ENCODE measurements around the gene ZC3H11A. TPM values are rescaled to one million over a fixed set of nuclear protein-coding genes. Genes with fewer than 3 reads are reported as not detected.

Gene ZC3H11A
- total RNA-seq, 4 donors from 2014 or later: 82.5 to 113 (median 95.9) TPM

- H3K27ac ChIP-seq: peak within 1 kb of the TSS in 1 of 4 donors; percentile 75
- H3K36me3 ChIP-seq: no peaks in the 10 kb centered on the region
- 71 to 77% methylated on average over 16 of the region's 16 CpGs for WGBS, 2 donors
- H3K27me3 ChIP-seq: no peaks in the 10 kb centered on the region
- peaks cover 0 to 8% (median 0%) of the 10 kb centered on the region in 4 donors for H3K4me1 ChIP-seq
- TF ChIP-seq EP300 (IDR thresholded peaks at IDR 0.05) (no peak), POLR2A (IDR thresholded peaks at IDR 0.05) (no peak)
- TF ChIP-seq, protein P1, sequence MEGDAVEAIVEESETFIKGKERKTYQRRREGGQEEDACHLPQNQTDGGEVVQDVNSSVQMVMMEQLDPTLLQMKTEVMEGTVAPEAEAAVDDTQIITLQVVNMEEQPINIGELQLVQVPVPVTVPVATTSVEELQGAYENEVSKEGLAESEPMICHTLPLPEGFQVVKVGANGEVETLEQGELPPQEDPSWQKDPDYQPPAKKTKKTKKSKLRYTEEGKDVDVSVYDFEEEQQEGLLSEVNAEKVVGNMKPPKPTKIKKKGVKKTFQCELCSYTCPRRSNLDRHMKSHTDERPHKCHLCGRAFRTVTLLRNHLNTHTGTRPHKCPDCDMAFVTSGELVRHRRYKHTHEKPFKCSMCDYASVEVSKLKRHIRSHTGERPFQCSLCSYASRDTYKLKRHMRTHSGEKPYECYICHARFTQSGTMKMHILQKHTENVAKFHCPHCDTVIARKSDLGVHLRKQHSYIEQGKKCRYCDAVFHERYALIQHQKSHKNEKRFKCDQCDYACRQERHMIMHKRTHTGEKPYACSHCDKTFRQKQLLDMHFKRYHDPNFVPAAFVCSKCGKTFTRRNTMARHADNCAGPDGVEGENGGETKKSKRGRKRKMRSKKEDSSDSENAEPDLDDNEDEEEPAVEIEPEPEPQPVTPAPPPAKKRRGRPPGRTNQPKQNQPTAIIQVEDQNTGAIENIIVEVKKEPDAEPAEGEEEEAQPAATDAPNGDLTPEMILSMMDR (IDR thresholded peaks at IDR 0.05): no peak
- DNase-seq (ENCODE audit: low spot score in 2 of 2): no peak
- H3K4me3 ChIP-seq: peak within 1 kb of the TSS in 2 of 4 donors; percentile 0 to 34
- no peaks in the 10 kb centered on the region for H3K9me3 ChIP-seq
Measured at GRCh38 chr1:203765029-203765837, 30.2 kb upstream of the ZC3H11A start, which contains the start of gene LAX1. TSS of gene LAX1 (plus strand) at chr1:203765183. CDS start at chr1:203765566, 383 bp downstream.

DNA sequence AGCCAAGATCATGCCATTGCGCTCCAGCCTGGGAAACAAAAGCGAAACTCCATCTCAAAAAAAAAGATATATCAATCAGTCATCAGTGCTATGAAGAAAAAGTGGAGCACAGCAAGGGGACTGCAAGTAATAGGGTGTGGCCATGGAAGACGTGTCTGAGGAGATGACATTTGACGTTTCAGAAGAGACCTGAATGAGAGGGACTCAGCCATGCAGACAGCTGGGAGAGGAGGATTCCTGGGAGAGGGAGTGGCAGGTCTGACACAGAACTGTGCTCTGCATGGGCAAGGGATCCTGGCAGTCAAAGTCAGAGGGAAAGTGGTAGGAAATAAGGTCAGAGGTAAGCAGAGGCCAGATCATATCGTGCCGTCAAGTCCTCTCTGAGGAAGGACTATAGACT lies 27.2 kb upstream of the ZC3H11A start:
- Histone ChIP-seq H3K27ac (no peak overlapping the region), H3K36me3 (no peaks in the 10 kb centered on the region), H3K4me3 (no peak overlapping the region), H3K27me3 (no peaks in the 10 kb centered on the region), H3K9me3 (no peaks in the 10 kb centered on the region), H3K4me1 (peaks cover 0 to 8% (median 0%) of the 10 kb centered on the region in 4 donors)
- DNase-seq (ENCODE audit: low spot score in 2 of 2): no peak
- no peak for TF ChIP-seq POLR2A (IDR thresholded peaks at IDR 0.05)
- TF ChIP-seq EP300 (IDR thresholded peaks at IDR 0.05): no peak
- TF ChIP-seq, protein P1 (IDR thresholded peaks at IDR 0.05): no peak
- 82 to 83% methylated on average over 6 of the region's 6 CpGs for WGBS, 2 donors

GRCh38 chr1:203769505-203770343 lies 25.7 kb upstream of the ZC3H11A start:
- peaks cover 0 to 8% (median 0%) of the 10 kb centered on the region in 4 donors for H3K4me1 ChIP-seq
- no peaks in the 10 kb centered on the region for H3K36me3 ChIP-seq
- H3K27ac ChIP-seq: peak overlapping the region in 1 of 4 donors; percentile 50
- no peaks in the 10 kb centered on the region for H3K9me3 ChIP-seq
- peak overlapping the region in 1 of 4 donors; percentile 15 for H3K4me3 ChIP-seq
- peak in 1 of 2 donors; percentile 60 for TF ChIP-seq EP300 (IDR thresholded peaks at IDR 0.05)
- TF ChIP-seq POLR2A (IDR thresholded peaks at IDR 0.05): no peak
- H3K27me3 ChIP-seq: no peaks in the 10 kb centered on the region
- WGBS, 2 donors: 38 to 44% methylated on average over 14 to 15 of the region's 15 CpGs
- DNase-seq (ENCODE audit: low spot score in 2 of 2): peak; percentile 35 to 58

DNA sequence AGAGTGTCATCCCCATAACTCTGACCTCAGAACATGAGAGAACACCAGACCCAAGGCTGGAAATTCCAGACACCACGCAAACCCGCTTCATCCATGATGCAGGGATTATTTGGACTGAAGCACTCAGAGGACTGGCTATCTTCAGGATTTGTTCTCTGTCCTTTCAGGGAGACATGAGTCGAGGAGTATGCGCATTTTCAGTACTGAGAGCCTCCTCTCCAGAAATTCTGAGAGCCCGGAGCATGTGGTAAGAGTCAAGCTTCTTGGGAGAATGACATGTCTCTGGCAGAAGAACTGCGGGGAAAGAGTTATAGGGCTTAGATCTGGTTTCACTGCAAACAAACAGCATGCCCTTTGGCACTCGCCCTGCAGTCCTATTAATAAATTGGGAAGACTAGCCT lies 23.5 kb upstream of the ZC3H11A start:
- H3K27me3 ChIP-seq: no peaks in the 10 kb centered on the region
- TF ChIP-seq POLR2A (IDR thresholded peaks at IDR 0.05) (no peak), EP300 (IDR thresholded peaks at IDR 0.05) (no peak)
- peaks cover 0 to 8% (median 0%) of the 10 kb centered on the region in 4 donors for H3K4me1 ChIP-seq
- 74 to 82% methylated on average over 7 of the region's 7 CpGs for WGBS, 2 donors
- H3K27ac ChIP-seq: no peak overlapping the region
- H3K9me3 ChIP-seq: no peaks in the 10 kb centered on the region
- H3K4me3 ChIP-seq: no peak overlapping the region
- no peaks in the 10 kb centered on the region for H3K36me3 ChIP-seq
- DNase-seq (ENCODE audit: low spot score in 2 of 2): no peak

DNA sequence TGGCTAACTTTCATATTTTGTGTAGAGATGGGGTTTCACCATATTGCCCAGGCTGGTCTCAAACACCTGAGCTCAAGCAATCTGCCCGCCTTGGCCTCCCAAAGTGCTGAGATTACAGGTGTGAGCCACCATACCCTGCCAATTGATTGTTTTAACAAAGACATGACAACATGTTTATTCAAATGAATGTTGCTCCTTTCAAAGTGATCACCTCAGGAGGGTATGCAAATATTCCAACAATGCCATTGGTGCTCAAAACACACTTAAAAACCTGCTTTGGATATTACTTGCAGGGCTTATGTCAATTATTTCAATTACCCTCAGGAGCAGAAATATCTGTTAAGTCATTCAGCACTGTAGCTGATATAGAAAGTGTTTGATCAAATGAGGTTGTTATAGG lies 22.6 kb upstream of the ZC3H11A start:
- DNase-seq (ENCODE audit: low spot score in 2 of 2): no peak
- no peaks in the 10 kb centered on the region for H3K27me3 ChIP-seq
- H3K36me3 ChIP-seq: no peaks in the 10 kb centered on the region
- WGBS, 2 donors: 84 to 95% methylated on average over 1 of the region's 1 CpG
- no peaks in the 10 kb centered on the region for H3K9me3 ChIP-seq
- H3K27ac ChIP-seq: no peak overlapping the region
- TF ChIP-seq, protein P1 (IDR thresholded peaks at IDR 0.05): no peak
- peaks cover 0 to 8% (median 0%) of the 10 kb centered on the region in 4 donors for H3K4me1 ChIP-seq
- no peak overlapping the region for H3K4me3 ChIP-seq
